Lower leg skin (tissue), 4 donors: ENCODE data around the gene PARG. TPM values are rescaled to one million over a fixed set of nuclear protein-coding genes. Genes with fewer than 3 reads are reported as not detected.

ENCODE experiments used
- DNase-seq, 2 donors: peaks; one replicate each; pipeline ENCODE4 v3.0.0-alpha.2; 2019; ENCODE audit warnings: low spot score in 2 of 2
- H3K4me3 ChIP-seq: fragments of 200-600 bp; sonication (generic); 2 replicates; pipeline ENCODE4 v1.5.1; 2017; ENCODE audit warnings: mild to moderate bottlenecking, low read depth; ENCODE audit not compliant: poor library complexity, severe bottlenecking
- CTCF ChIP-seq, 3 donors: fragments of 450-650 bp; IDR thresholded peaks; one replicate each; pipeline ENCODE4 v1.5.1; 2016; ENCODE audit warnings: antibody characterized with exemption in 3 of 3, mild to moderate bottlenecking in 3 of 3, moderate library complexity in 2 of 3
- POLR2A ChIP-seq, 2 donors: fragments of 450-650 bp; IDR thresholded peaks; one replicate each; pipeline ENCODE4 v1.6.1; 2016 to 2017; ENCODE audit warnings: antibody characterized with exemption in 2 of 2, mild to moderate bottlenecking in 1 of 2, moderate library complexity in 1 of 2
- WGBS, 2 donors: methylation state at CpG; one replicate each; pipeline ENCODE4 v1.1.5; 2018; 5-methylcytosine and 5-hydroxymethylcytosine counted together
- intact Hi-C: fragments of 100-400 bp; cut with DNase I; formaldehyde crosslinking; loops from one replicate; pipeline ENCODE4 v1.15.0; 2023; ENCODE audit warnings: low total_unique reads
- total RNA-seq, 4 donors: library from RNA; depleted of rRNA; stranded (reverse); fragments of >200 nt; gene quantifications; one replicate each; pipeline ENCODE4 v1.1.0, GENCODE V29; 2016

Gene PARG
- total RNA-seq, 4 donors from 2014 or later, result 18.1 to 26.6 (median 21.3) TPM

GRCh38 chr10:49837051-49837478, 104.8 kb downstream of the PARG start:
- intact Hi-C loops, result no loop called here
- no peak overlapping the region for H3K4me3 ChIP-seq
- TF ChIP-seq POLR2A (IDR thresholded peaks at IDR 0.05) (no peak), CTCF (IDR thresholded peaks at IDR 0.05) (no peak)
- WGBS, 2 donors, result 89 to 90% methylated on average over 5 of the region's 5 CpGs
- no peak for DNase-seq

- DNase-seq, result no peak
- intact Hi-C loops, result no loop called here
- H3K4me3 ChIP-seq, result no peak overlapping the region
- WGBS, 2 donors, result 94 to 98% methylated on average over 3 of the region's 3 CpGs
- TF ChIP-seq CTCF (IDR thresholded peaks at IDR 0.05), result no peak
- no peak for TF ChIP-seq POLR2A (IDR thresholded peaks at IDR 0.05)
Observed at GRCh38 chr10:49834976-49835375, 106.9 kb downstream of the PARG start.

GRCh38 chr10:49834201-49834600, 107.6 kb downstream of the PARG start:
- no peak for TF ChIP-seq POLR2A (IDR thresholded peaks at IDR 0.05)
- no peak for TF ChIP-seq CTCF (IDR thresholded peaks at IDR 0.05)
- intact Hi-C loops, result no loop called here
- DNase-seq, result no peak
- WGBS, 2 donors, result 95 to 96% methylated on average over 2 of the region's 2 CpGs
- H3K4me3 ChIP-seq, result no peak overlapping the region

GRCh38 chr10:49833168-49833567, 108.7 kb downstream of the PARG start:
- no peak for DNase-seq
- intact Hi-C loops, result no loop called here
- no peak overlapping the region for H3K4me3 ChIP-seq
- no peak for TF ChIP-seq CTCF (IDR thresholded peaks at IDR 0.05)
- TF ChIP-seq POLR2A (IDR thresholded peaks at IDR 0.05), result no peak

- TF ChIP-seq CTCF (IDR thresholded peaks at IDR 0.05) (no peak), POLR2A (IDR thresholded peaks at IDR 0.05) (no peak)
- WGBS, 2 donors, result 68 to 77% methylated on average over 8 of the region's 8 CpGs
- no peak for DNase-seq
- H3K4me3 ChIP-seq, result no peak overlapping the region
- intact Hi-C loops, result no loop called here
Observed at GRCh38 chr10:49831352-49832035, 110.3 kb downstream of the PARG start.

DNA sequence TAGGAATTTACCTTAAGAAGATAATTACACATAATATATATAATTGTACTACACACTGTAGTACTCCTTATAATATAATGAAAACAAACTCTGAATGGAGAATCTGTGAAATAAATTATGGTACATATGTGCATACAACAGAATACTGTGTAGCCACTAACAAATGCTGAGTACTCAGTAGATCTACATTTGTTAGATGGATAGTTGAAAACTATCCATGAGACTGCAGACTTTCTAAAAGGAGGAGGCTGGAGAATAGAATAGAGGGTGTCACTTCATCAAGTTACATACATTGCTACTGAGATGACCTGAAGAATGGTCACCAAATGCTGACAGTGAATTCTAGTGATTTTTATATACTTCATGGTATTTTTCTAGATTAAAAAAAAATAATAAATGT, 111.0 kb downstream of the PARG start:
- intact Hi-C loops, result no loop called here
- TF ChIP-seq POLR2A (IDR thresholded peaks at IDR 0.05), result no peak
- TF ChIP-seq CTCF (IDR thresholded peaks at IDR 0.05), result no peak

More for the DNA sequence above, 111.0 kb downstream of the PARG start:
- no peak overlapping the region for H3K4me3 ChIP-seq
- DNase-seq, result no peak
